Lung (tissue), 12 donors: Measurements from ENCODE around the gene AK3. TPM values are rescaled to one million over a fixed set of nuclear protein-coding genes. Genes with fewer than 3 reads are reported as not detected.

ENCODE experiments used
- ATAC-seq: fragments of 200-7000 bp; cut with Tn5 transposase; one replicate; pipeline ENCODE4 v1.9.1; 2020; ENCODE audit warnings: moderate number of reproducible peaks; ENCODE audit not compliant: insufficient read depth, low FRiP score
- DNase-seq, 3 donors: peaks; one replicate each; pipeline ENCODE4 v3.0.0-alpha.2; 2013 to 2017
- H3K27ac ChIP-seq, 2 donors: one replicate each; pipeline ENCODE4 v1.5.1; 2013; ENCODE audit warnings: mild to moderate bottlenecking in 2 of 2, moderate library complexity in 2 of 2, control low read depth in 1 of 2, inconsistent platforms in 1 of 2, low read depth in 1 of 2, low read length in 1 of 2
- H3K27me3 ChIP-seq, 3 donors: one replicate each; pipeline ENCODE4 v1.5.1; 2013; ENCODE audit warnings: low read length in 2 of 3; ENCODE audit not compliant: control insufficient read depth in 3 of 3, insufficient read depth in 3 of 3
- H3K36me3 ChIP-seq, 4 donors: one replicate each; pipeline ENCODE4 v1.5.1; 2013; ENCODE audit warnings: low read length in 4 of 4, mild to moderate bottlenecking in 1 of 4, moderate library complexity in 1 of 4; ENCODE audit not compliant: control insufficient read depth in 4 of 4, insufficient read depth in 4 of 4
- H3K4me1 ChIP-seq, 5 donors: one replicate each; pipeline ENCODE4 v1.5.1; 2013; ENCODE audit warnings: low read length in 5 of 5, mild to moderate bottlenecking in 2 of 5, moderate library complexity in 1 of 5; ENCODE audit not compliant: control insufficient read depth in 5 of 5, insufficient read depth in 5 of 5
- H3K4me3 ChIP-seq: one replicate; pipeline ENCODE4 v1.5.1; 2013; ENCODE audit warnings: mild to moderate bottlenecking, control low read depth, moderate library complexity
- H3K9ac ChIP-seq, 2 donors: one replicate each; pipeline ENCODE4 v1.5.1; 2013; ENCODE audit warnings: low read length in 2 of 2, control low read depth in 1 of 2; ENCODE audit not compliant: insufficient read depth in 1 of 2
- H3K9me3 ChIP-seq, 4 donors: one replicate each; pipeline ENCODE4 v1.5.1; 2013; ENCODE audit warnings: low read length in 3 of 4, mild to moderate bottlenecking in 1 of 4, moderate library complexity in 1 of 4; ENCODE audit not compliant: control insufficient read depth in 4 of 4, insufficient read depth in 3 of 4
- WGBS, 2 donors: extraction: QIAGEN DNeasy Blood & Tissue Kit; methylation state at CpG; one replicate each; pipeline ENCODE4 v1.1.7; 2013; 5-methylcytosine and 5-hydroxymethylcytosine counted together
- polyA plus RNA-seq, 2 donors: library from polyadenylated mRNA; stranded (reverse); fragments of 200-250 nt; gene quantifications; one replicate each; pipeline ENCODE4 v1.2.1, GENCODE V29; 2013
- total RNA-seq, 2 donors: library from RNA; depleted of rRNA in 1 of 2; stranded (reverse); fragments of >200 nt in 1 of 2; gene quantifications; one replicate each; pipeline ENCODE4 v1.2.1, GENCODE V29; 2014 to 2021
- TF ChIP-seq, protein P1 (sequence below): IDR thresholded peaks from 2 replicates; pipeline ENCODE4 v1.5.1; 2012; ENCODE audit warnings: mild to moderate bottlenecking; ENCODE audit errors: control extremely low read depth, extremely low read depth
- donor health status: control.
- donor health status: control.
- donor health status: Bipolar disorder and iron deficiency.
- donor health status: healthy.
- donor health status: DM: yes; HTN: yes; CAD: no.

AK3 gene
- total and polyA plus RNA-seq, 4 donors = 22.4 to 62.7 (median 31.8) TPM

DNA sequence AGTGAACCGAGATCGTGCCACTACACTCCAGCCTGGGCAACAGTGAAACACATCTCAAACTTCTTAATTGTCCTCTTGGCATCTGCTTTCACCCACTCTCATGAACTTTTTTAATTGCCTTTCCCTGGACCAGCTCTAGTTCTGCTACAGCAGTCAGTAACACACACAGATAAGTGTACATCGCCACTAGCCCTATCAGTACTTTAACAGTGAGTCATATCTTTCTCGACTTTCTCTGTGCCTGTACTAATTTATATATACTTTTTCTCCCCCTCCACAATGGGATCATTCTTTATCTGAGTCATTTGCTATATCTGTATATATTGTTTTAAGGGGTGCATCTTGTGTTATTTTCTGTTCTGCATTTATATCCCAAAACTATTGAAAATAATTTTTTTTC is 54.9 kb downstream of the AK3 start:
- no peak overlapping the region for H3K9ac ChIP-seq
- TF ChIP-seq, protein P1, sequence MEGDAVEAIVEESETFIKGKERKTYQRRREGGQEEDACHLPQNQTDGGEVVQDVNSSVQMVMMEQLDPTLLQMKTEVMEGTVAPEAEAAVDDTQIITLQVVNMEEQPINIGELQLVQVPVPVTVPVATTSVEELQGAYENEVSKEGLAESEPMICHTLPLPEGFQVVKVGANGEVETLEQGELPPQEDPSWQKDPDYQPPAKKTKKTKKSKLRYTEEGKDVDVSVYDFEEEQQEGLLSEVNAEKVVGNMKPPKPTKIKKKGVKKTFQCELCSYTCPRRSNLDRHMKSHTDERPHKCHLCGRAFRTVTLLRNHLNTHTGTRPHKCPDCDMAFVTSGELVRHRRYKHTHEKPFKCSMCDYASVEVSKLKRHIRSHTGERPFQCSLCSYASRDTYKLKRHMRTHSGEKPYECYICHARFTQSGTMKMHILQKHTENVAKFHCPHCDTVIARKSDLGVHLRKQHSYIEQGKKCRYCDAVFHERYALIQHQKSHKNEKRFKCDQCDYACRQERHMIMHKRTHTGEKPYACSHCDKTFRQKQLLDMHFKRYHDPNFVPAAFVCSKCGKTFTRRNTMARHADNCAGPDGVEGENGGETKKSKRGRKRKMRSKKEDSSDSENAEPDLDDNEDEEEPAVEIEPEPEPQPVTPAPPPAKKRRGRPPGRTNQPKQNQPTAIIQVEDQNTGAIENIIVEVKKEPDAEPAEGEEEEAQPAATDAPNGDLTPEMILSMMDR = no peak
- H3K27ac ChIP-seq = peak overlapping the region in 1 of 2 donors; percentile 43
- H3K9me3 ChIP-seq = no peaks in the 10 kb centered on the region
- 87 to 94% methylated on average over 4 of the region's 4 CpGs for WGBS, 2 donors
- ATAC-seq (no peak), DNase-seq (no peak)
- H3K36me3 ChIP-seq = peaks cover 6 to 18% (median 13%) of the 10 kb centered on the region in 4 donors
- no peak overlapping the region for H3K4me3 ChIP-seq
- no peaks in the 10 kb centered on the region for H3K27me3 ChIP-seq
- peaks cover 0 to 21% (median 4%) of the 10 kb centered on the region in 5 donors for H3K4me1 ChIP-seq

DNA sequence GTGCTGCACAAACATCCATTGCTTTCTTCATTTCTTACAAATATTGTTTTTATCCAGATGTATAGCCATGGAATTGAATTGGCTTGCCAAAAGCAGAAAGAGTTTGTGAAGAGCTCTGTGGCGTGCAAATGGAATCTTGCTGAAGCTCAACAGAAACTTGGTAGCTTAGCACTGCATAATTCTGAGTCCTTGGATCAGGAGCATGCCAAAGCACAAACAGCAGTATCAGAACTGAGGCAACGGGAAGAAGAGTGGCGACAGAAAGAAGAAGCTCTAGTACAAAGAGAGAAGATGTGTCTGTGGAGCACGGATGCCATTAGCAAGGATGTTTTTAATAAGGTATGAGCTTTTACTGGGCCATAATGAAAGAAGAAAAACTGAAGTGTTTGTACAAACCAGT is 56.2 kb downstream of the AK3 start:
- Histone ChIP-seq H3K27me3 (no peaks in the 10 kb centered on the region), H3K4me3 (no peak overlapping the region), H3K27ac (peak overlapping the region in 1 of 2 donors; percentile 29), H3K9ac (no peak overlapping the region), H3K4me1 (peaks cover 0 to 20% (median 9%) of the 10 kb centered on the region in 5 donors), H3K9me3 (no peaks in the 10 kb centered on the region), H3K36me3 (peaks cover 4 to 14% (median 9%) of the 10 kb centered on the region in 4 donors)
- no peak for DNase-seq
- TF ChIP-seq, protein P1 = no peak
- no peak for ATAC-seq
- 89 to 94% methylated on average over 4 of the region's 4 CpGs for WGBS, 2 donors

DNA sequence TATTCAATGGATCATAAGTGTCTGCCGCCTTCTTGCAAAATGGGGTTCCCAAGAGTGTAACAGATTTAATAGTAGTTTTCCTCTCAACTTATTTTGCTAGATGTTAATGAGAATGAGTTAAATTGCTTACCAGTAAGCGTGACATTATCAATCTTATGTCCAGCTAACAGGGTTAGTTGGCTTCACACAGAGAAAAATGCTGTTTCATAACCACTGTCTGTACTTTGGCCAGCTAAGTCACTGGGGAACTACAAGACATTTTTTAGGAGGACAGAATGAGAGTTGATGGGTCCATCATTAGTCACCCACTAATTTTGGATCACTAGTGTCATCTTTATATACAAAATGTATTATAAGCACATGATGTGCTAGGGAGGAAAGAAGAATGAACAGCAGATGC is 60.3 kb downstream of the AK3 start:
- DNase-seq = peak in 2 of 3 donors; percentile 31 to 39
- WGBS, 2 donors = 49 to 61% methylated on average over 2 of the region's 2 CpGs
- H3K9ac ChIP-seq = peak overlapping the region in 1 of 2 donors; percentile 99
- peaks cover 0 to 11% (median 3%) of the 10 kb centered on the region in 4 donors for H3K36me3 ChIP-seq
- ATAC-seq = no peak
- H3K27me3 ChIP-seq = no peaks in the 10 kb centered on the region
- peaks cover 4 to 22% (median 6%) of the 10 kb centered on the region in 5 donors for H3K4me1 ChIP-seq
- TF ChIP-seq, protein P1 = no peak
- no peaks in the 10 kb centered on the region for H3K9me3 ChIP-seq
- no peak overlapping the region for H3K4me3 ChIP-seq
- peak overlapping the region in 1 of 2 donors; percentile 94 for H3K27ac ChIP-seq

DNA sequence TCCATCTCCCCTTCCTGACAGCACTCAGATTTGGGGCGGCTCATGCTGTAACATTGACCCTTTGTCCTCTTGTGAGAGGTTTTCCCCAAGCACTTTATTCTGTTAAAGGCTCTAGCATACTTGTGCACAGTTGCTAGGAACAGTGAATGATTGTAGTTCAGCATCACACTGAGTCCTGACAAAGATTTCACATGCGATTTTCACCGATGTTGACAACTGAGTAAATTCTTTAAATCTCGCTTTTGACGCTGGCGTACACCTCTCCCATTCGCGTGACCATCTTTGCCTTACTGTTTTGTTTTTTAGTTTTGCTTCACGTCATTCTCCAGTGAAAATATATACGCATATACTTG is 60.9 kb downstream of the AK3 start:
- 3 to 5% methylated on average over 10 of the region's 10 CpGs for WGBS, 2 donors
- peaks cover 0 to 10% (median 3%) of the 10 kb centered on the region in 4 donors for H3K36me3 ChIP-seq
- peaks cover 4 to 22% (median 6%) of the 10 kb centered on the region in 5 donors for H3K4me1 ChIP-seq
- DNase-seq (peak in 2 of 3 donors; percentile 47 to 73), ATAC-seq (no peak)
- H3K9ac ChIP-seq = peak overlapping the region; percentile 90 to 99
- TF ChIP-seq, protein P1 = no peak
- no peaks in the 10 kb centered on the region for H3K9me3 ChIP-seq
- H3K27me3 ChIP-seq = no peaks in the 10 kb centered on the region
- H3K4me3 ChIP-seq = peak overlapping the region; percentile 80
- peak overlapping the region; percentile 94 to 98 for H3K27ac ChIP-seq
